Measurements from ENCODE around the gene TMPRSS7. TPM values are rescaled to one million over a fixed set of nuclear protein-coding genes. Genes with fewer than 3 reads are reported as not detected.

TMPRSS7 gene
- total RNA-seq, 2 donors from 2014 or later, result not detected

DNA sequence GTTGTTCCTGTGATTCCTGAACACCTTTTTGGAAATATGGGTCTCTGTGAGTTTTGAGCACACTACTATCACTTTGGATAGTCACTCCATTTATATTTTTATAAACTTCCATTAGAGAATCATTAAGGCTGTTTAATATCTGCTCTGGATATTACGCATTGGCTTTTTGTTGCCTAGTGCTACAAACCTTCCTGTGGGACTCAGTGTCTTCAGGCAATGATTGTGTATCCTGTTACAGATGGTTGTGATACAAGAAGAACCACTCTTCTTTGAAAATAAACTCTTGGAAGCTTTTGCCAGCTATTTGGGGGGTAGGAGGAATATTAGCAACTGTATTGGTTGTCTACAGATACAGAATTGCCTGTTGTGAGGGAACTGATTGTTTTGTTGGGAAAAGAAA, 82.9 kb downstream of the TMPRSS7 start:
- no peak overlapping the region for H3K4me3 ChIP-seq
- no peaks in the 10 kb centered on the region for H3K9me3 ChIP-seq
- TF ChIP-seq, protein P1, sequence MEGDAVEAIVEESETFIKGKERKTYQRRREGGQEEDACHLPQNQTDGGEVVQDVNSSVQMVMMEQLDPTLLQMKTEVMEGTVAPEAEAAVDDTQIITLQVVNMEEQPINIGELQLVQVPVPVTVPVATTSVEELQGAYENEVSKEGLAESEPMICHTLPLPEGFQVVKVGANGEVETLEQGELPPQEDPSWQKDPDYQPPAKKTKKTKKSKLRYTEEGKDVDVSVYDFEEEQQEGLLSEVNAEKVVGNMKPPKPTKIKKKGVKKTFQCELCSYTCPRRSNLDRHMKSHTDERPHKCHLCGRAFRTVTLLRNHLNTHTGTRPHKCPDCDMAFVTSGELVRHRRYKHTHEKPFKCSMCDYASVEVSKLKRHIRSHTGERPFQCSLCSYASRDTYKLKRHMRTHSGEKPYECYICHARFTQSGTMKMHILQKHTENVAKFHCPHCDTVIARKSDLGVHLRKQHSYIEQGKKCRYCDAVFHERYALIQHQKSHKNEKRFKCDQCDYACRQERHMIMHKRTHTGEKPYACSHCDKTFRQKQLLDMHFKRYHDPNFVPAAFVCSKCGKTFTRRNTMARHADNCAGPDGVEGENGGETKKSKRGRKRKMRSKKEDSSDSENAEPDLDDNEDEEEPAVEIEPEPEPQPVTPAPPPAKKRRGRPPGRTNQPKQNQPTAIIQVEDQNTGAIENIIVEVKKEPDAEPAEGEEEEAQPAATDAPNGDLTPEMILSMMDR (IDR thresholded peaks at IDR 0.05), result no peak
- no peak for DNase-seq (ENCODE audit: low spot score)
- H3K4me1 ChIP-seq (ENCODE audit: control insufficient read depth in 1 of 2, low read depth in 2 of 2), result no peaks in the 10 kb centered on the region
- no peaks in the 10 kb centered on the region for H3K36me3 ChIP-seq
- no peak for ATAC-seq (ENCODE audit: insufficient number of reproducible peaks, low FRiP score, low read depth)
- no peak overlapping the region for H3K27ac ChIP-seq
- no peaks in the 10 kb centered on the region for H3K27me3 ChIP-seq (replicated peaks; ENCODE audit: insufficient read depth)

DNA sequence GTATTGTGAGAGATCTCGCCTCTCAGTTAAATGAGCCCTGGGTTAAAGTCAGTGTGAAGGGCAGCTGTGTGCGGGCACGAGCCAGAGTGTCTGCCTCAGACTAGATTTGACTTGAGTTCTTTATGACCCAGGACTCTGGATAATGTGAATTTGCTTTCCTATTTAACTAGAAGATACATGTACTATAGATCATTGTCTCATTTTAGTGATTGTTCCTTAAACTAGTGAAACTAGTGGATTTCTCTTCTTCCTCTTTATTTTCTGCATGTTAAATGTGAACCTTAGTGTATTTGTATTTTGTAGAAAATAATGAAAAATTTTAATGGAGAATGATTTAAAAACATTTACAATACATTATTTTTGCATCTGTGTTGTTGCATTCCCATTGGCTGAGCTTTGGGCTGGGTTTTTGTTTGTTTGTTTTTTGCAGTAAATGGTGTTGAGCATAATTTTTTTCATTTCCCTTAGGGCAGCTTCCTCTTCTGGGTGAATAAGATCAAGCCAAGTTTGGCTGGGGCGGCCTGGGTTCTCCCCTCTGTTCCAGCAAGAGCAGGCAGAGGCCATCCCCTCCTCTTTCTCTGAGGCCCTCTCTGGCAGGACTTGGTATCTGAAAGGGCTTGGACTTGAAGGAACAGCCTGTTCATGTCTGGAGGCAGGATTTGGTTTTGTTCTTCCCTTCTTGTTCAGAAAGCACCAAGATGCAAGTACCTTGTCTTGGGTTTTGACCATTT, 83.5 kb downstream of the TMPRSS7 start:
- no peak for DNase-seq (ENCODE audit: low spot score)
- H3K9me3 ChIP-seq, result no peaks in the 10 kb centered on the region
- no peaks in the 10 kb centered on the region for H3K27me3 ChIP-seq (replicated peaks; ENCODE audit: insufficient read depth)
- ATAC-seq (ENCODE audit: insufficient number of reproducible peaks, low FRiP score, low read depth), result no peak
- no peaks in the 10 kb centered on the region for H3K36me3 ChIP-seq
- H3K4me1 ChIP-seq (ENCODE audit: control insufficient read depth in 1 of 2, low read depth in 2 of 2), result no peaks in the 10 kb centered on the region
- no peak overlapping the region for H3K27ac ChIP-seq
- H3K4me3 ChIP-seq, result no peak overlapping the region
- TF ChIP-seq, protein P1 (IDR thresholded peaks at IDR 0.05), result no peak

GRCh38 chr3:112119962-112120836, 85.7 kb downstream of the TMPRSS7 start:
- Histone ChIP-seq H3K4me1 (ENCODE audit: control insufficient read depth in 1 of 2, low read depth in 2 of 2) (no peaks in the 10 kb centered on the region), H3K9me3 (no peaks in the 10 kb centered on the region), H3K36me3 (no peaks in the 10 kb centered on the region), H3K27ac (no peak overlapping the region), H3K4me3 (no peak overlapping the region), H3K27me3 (replicated peaks; ENCODE audit: insufficient read depth) (no peaks in the 10 kb centered on the region)
- no peak for ATAC-seq (ENCODE audit: insufficient number of reproducible peaks, low FRiP score, low read depth)
- TF ChIP-seq, protein P1 (IDR thresholded peaks at IDR 0.05), result no peak
- no peak for DNase-seq (ENCODE audit: low spot score)

DNA sequence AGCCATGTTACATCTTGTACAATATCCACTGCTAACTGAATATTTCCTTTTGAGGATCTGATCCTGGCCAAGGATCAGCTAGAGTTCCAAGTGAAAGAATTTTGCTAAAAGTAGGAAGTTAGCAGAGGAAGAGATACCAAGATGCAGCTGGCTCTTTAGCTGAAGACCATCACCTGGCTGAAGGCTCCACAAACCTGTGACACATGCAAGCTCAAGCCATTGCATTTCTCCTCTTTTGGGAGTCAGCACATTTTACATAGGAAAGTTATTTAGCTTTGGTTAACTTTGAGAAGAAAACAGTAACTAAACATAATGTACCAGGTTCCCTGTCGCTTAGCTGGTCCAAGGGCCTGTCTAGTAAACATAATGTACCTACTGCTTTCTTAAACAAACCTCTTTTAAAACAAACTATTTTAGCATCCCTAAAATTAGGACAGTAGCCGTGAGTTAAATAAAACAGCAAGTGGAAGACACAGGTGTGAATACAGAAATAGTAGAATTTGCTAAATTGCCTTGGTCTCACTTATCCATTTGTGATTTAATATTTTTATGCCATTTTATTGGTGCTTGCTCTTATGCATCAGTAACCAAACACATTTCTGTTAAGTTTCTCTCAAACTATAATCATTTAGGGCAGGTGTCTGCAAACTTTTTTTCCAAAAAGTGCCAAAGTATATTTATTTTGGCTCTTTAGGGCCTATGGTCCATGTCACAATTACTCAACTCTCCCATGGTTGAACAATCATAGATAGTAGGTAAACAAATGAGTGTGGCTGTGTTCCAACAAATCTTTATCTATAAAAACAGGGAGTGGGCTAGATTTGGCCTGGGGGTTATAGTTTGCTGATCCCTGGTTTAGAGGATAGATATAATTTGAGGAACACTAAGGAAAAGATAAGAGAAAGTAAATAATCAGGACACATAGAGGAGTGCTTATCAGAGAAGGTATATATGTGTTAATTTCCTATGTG, 87.3 kb downstream of the TMPRSS7 start:
- TF ChIP-seq, protein P1 (IDR thresholded peaks at IDR 0.05), result no peak
- ATAC-seq (ENCODE audit: insufficient number of reproducible peaks, low FRiP score, low read depth), result no peak

More for the DNA sequence above, 87.3 kb downstream of the TMPRSS7 start:
- Histone ChIP-seq H3K27ac (no peak overlapping the region), H3K9me3 (no peaks in the 10 kb centered on the region), H3K4me3 (no peak overlapping the region), H3K36me3 (no peaks in the 10 kb centered on the region), H3K4me1 (ENCODE audit: control insufficient read depth in 1 of 2, low read depth in 2 of 2) (no peaks in the 10 kb centered on the region), H3K27me3 (replicated peaks; ENCODE audit: insufficient read depth) (no peaks in the 10 kb centered on the region)
- no peak for DNase-seq (ENCODE audit: low spot score)
